ENCODE results near the gene ANKRD53. TPM values are rescaled to one million over a fixed set of nuclear protein-coding genes. Genes with fewer than 3 reads are reported as not detected.

ANKRD53 gene, protein sequence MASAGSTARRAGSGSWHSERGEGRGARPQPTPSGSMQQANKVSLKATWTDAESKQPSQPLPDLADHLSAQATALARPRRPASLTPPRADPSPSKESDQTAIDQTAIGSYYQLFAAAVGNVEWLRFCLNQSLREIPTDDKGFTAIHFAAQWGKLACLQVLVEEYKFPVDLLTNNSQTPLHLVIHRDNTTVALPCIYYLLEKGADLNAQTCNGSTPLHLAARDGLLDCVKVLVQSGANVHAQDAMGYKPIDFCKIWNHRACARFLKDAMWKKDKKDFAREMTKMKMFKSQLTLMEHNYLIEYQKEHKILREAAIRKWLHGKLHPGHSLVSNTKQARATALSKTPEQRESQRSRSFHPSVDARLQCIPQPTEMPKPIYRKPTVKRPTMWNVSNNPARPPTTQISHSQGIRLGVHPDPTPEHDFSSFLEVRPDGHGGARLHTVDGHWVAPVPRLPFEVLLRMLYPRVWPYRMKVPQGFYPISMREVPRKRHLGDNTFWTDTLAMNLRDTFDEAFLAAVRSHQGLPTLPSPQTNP
- total RNA-seq (2021; ENCODE audit: unreplicated experiment) (not detected), Bru-seq, nascent RNA (percentile 13 among the genes with signal in this experiment), BruChase-seq, experiment 1, labeled RNA remaining after a 6-hour chase (percentile 13 among the genes with signal in this experiment), BruChase-seq, experiment 2, labeled RNA remaining after a 2-hour chase (percentile 9 among the genes with signal in this experiment)
- polyA plus RNA-seq (2012) = 0.08 and 0.14 TPM in 2 replicates
- long read RNA-seq = 0 reads

DNA sequence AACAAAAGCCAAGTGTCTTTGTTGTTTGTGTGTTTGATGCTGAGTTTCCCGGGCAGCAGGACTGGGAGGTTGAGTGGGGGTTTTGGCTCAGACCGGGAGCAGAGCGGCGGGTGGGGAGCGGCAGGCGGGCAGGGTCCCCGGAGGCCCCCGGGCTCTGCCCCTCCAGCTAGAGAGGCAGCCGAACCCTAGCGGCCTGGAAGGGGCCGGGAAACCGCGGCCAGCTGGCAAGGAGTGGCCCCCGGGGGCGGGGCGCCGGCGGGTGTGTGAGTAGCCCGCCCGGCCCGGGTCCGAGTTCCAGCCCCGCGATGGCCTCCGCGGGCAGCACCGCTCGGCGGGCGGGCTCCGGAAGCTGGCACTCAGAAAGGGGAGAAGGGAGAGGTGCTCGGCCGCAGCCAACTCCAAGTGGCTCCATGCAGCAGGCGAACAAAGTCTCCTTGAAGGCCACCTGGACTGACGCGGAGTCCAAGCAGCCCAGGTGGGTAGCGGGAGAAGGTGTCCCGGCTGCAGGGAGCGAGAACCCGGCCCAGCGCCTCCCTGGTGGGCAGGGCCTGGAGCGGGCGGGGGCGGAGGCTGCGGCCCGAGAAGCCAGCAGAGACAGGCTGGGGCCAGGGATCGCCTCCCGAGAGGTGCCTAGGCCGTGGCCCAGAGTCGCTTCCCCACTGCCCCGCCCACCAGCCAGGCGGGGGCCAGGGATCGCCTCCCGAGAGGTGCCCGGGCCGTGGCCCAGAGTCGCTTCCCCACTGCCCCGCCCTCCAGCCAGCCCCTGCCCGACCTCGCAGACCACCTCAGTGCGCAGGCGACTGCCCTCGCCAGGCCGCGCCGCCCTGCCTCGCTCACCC, at the start of gene ANKRD53:
TSS of gene ANKRD53 (plus strand) at position 290 of the 839 bp plus-strand sequence. CDS start at position 306, 16 bp downstream.
- intact Hi-C loops (cut with micrococcal nuclease) = no loop called here
- H3K4me3 ChIP-seq (replicated peaks in 1 of 2; ENCODE audit: low read depth in 1 of 2, low read length in 2 of 2) = peak within 1 kb of the TSS in 1 of 2 experiments; percentile 64; a peak in 2 of 4 replicates

More for the DNA sequence above, at the start of gene ANKRD53:
- DNase-seq (ENCODE audit: low read depth, low spot score) (no peak), ATAC-seq (no peak)
- Histone ChIP-seq H3K4me1 (ENCODE audit: control insufficient read depth in 1 of 2, insufficient read depth in 2 of 2, low read length in 2 of 2) (peaks cover 7 to 21% of the 10 kb centered on the region in 2 experiments; a peak in 3 of 4 replicates), H3K27me3 (ENCODE audit: insufficient read depth, low read length) (no peaks in the 10 kb centered on the region), H4K20me1 (ENCODE audit: insufficient read depth) (no peaks in the 10 kb centered on the region), H3K79me2 (ENCODE audit: insufficient read depth, low read length) (no peaks in the 10 kb centered on the region), H2AFZ (ENCODE audit: low read depth, low read length, poor library complexity, severe bottlenecking) (no peak within 1 kb of the TSS), H3K9me2 (ENCODE audit: insufficient read depth) (no peaks in the 10 kb centered on the region), H3K27ac (ENCODE audit: low read depth, low read length) (no peak within 1 kb of the TSS), H3K36me3 (ENCODE audit: control insufficient read depth in 1 of 2, insufficient read depth in 2 of 2, low read length in 2 of 2) (no peaks in the 10 kb centered on the region; a peak in 1 of 4 replicates), H3K4me2 (ENCODE audit: low read length) (peak within 1 kb of the TSS; percentile 97), H3K9me3 (ENCODE audit: control insufficient read depth in 1 of 2, insufficient read depth in 1 of 2, low read depth in 1 of 2, low read length in 2 of 2) (no peaks in the 10 kb centered on the region), H3K9ac (ENCODE audit: low read length) (no peak within 1 kb of the TSS)
- ChIA-PET RAD21 (ENCODE audit: low non-redundant PET in 1 of 2, low total read pairs in 2 of 2, uncharacterized antibody in 2 of 2, unreplicated experiment in 2 of 2) (no interaction called here), CTCF (interaction anchor here (1.1 to 1.4 kb wide), 5 partner anchors 14 to 674 kb away, joined by 3 to 6 read pairs (median 4); no protein-coding TSS in a partner anchor), POLR2A (no interaction called here)
- BruUV-seq (replicated peaks) = no TSS peak
- TF ChIP-seq ZNF274 (IDR thresholded peaks at IDR 0.05; ENCODE audit: low read depth, low read length) (no peak), SP1 (IDR thresholded peaks at IDR 0.05; ENCODE audit: low read depth) (no peak), SIN3A (IDR thresholded peaks at IDR 0.05; ENCODE audit: low read depth) (no peak), ELF1 (IDR thresholded peaks at IDR 0.05; ENCODE audit: borderline replicate concordance, low read depth) (no peak), EGR1 (IDR thresholded peaks at IDR 0.05; ENCODE audit: low read depth) (no peak), EZH2 (IDR thresholded peaks at IDR 0.05) (no peak), POLR2AphosphoS5 (IDR thresholded peaks at IDR 0.05; ENCODE audit: low read depth, low read length) (no peak)
- TF ChIP-seq, protein P1, sequence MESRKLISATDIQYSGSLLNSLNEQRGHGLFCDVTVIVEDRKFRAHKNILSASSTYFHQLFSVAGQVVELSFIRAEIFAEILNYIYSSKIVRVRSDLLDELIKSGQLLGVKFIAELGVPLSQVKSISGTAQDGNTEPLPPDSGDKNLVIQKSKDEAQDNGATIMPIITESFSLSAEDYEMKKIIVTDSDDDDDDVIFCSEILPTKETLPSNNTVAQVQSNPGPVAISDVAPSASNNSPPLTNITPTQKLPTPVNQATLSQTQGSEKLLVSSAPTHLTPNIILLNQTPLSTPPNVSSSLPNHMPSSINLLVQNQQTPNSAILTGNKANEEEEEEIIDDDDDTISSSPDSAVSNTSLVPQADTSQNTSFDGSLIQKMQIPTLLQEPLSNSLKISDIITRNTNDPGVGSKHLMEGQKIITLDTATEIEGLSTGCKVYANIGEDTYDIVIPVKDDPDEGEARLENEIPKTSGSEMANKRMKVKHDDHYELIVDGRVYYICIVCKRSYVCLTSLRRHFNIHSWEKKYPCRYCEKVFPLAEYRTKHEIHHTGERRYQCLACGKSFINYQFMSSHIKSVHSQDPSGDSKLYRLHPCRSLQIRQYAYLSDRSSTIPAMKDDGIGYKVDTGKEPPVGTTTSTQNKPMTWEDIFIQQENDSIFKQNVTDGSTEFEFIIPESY (IDR thresholded peaks at IDR 0.05; ENCODE audit: extremely low read depth, insufficient replicate concordance, low read length) = no peak
- TF ChIP-seq, protein P2, sequence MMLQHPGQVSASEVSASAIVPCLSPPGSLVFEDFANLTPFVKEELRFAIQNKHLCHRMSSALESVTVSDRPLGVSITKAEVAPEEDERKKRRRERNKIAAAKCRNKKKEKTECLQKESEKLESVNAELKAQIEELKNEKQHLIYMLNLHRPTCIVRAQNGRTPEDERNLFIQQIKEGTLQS (IDR thresholded peaks at IDR 0.05) = no peak

Data from HCT116 (cell line).